H9 (cell line): ENCODE results near the gene STN1. TPM values are rescaled to one million over a fixed set of nuclear protein-coding genes. Genes with fewer than 3 reads are reported as not detected.
"Not testable (repeated sequence)": the region's sequence is repeated elsewhere in the genome, so short reads cannot be mapped to it uniquely, and the experiment has no call there.

Experiments
- DNase-seq: peaks from one replicate; pipeline ENCODE4 v3.0.0-alpha.2; 2017
- H2AFZ ChIP-seq: one replicate; pipeline ENCODE4 v1.6.1; 2013; ENCODE audit warnings: mild to moderate bottlenecking, low read length, control low read depth, moderate library complexity
- H2AK5ac ChIP-seq: 2 replicates; pipeline ENCODE4 v1.6.1; 2013; ENCODE audit warnings: low read length, control low read depth, mixed read lengths; ENCODE audit not compliant: insufficient read length
- H2BK120ac ChIP-seq: one replicate; pipeline ENCODE4 v1.6.1; 2013; ENCODE audit warnings: low read depth, mild to moderate bottlenecking, low read length, control low read depth, inconsistent platforms; ENCODE audit not compliant: poor library complexity, severe bottlenecking
- H2BK12ac ChIP-seq: 2 replicates; pipeline ENCODE4 v1.6.1; 2013; ENCODE audit warnings: low read length, control low read depth, mixed read lengths, low read depth; ENCODE audit not compliant: insufficient read length
- H2BK15ac ChIP-seq: 2 replicates; pipeline ENCODE4 v1.6.1; 2013; ENCODE audit warnings: low read depth, low read length, control low read depth
- H2BK20ac ChIP-seq: one replicate; pipeline ENCODE4 v1.6.1; 2013; ENCODE audit warnings: low read depth, mild to moderate bottlenecking, low read length, control low read depth, inconsistent platforms; ENCODE audit not compliant: poor library complexity, severe bottlenecking
- H2BK5ac ChIP-seq: 2 replicates; pipeline ENCODE4 v1.6.1; 2013; ENCODE audit warnings: low read length, control low read depth, mixed read lengths; ENCODE audit not compliant: insufficient read length
- H3K14ac ChIP-seq: 2 replicates; pipeline ENCODE4 v1.6.1; 2013; ENCODE audit warnings: low read length, control low read depth; ENCODE audit not compliant: insufficient read depth
- H3K18ac ChIP-seq: 2 replicates; pipeline ENCODE4 v1.6.1; 2013; ENCODE audit warnings: low read depth, mild to moderate bottlenecking, mixed read lengths, low read length, control low read depth; ENCODE audit not compliant: insufficient read length
- H3K23ac ChIP-seq: 2 replicates; pipeline ENCODE4 v1.6.1; 2013; ENCODE audit warnings: low read length, control low read depth, mixed read lengths, low read depth; ENCODE audit not compliant: insufficient read length
- H3K23me2 ChIP-seq: 2 replicates; pipeline ENCODE4 v1.6.1; 2013; ENCODE audit warnings: low read depth, mild to moderate bottlenecking, mixed read lengths, low read length, control low read depth; ENCODE audit not compliant: insufficient read length, poor library complexity, severe bottlenecking
- H3K27ac ChIP-seq: 2 replicates; pipeline ENCODE4 v1.5.1; 2013; ENCODE audit warnings: low read length, control low read depth, mixed read lengths, low read depth; ENCODE audit not compliant: insufficient read length
- H3K27me3 ChIP-seq: 2 replicates; pipeline ENCODE4 v1.6.1; 2013; ENCODE audit warnings: low read length, control low read depth, inconsistent platforms; ENCODE audit not compliant: insufficient read depth
- H3K4ac ChIP-seq: 2 replicates; pipeline ENCODE4 v1.6.1; 2013; ENCODE audit warnings: low read depth, mild to moderate bottlenecking, control low read depth, inconsistent platforms, low read length, moderate library complexity
- H3K4me1 ChIP-seq: 2 replicates; pipeline ENCODE4 v1.6.1; 2013; ENCODE audit warnings: low read length, control low read depth, inconsistent platforms; ENCODE audit not compliant: insufficient read depth
- H3K4me2 ChIP-seq: 2 replicates; pipeline ENCODE4 v1.6.1; 2013; ENCODE audit warnings: low read length, control low read depth, mixed read lengths; ENCODE audit not compliant: insufficient read length, insufficient read depth
- H3K56ac ChIP-seq: 2 replicates; pipeline ENCODE4 v1.6.1; 2013; ENCODE audit warnings: low read depth, mild to moderate bottlenecking, mixed read lengths, low read length, control low read depth; ENCODE audit not compliant: insufficient read length
- H3K79me1 ChIP-seq: 2 replicates; pipeline ENCODE4 v1.6.1; 2013; ENCODE audit warnings: low read depth, mild to moderate bottlenecking, moderate library complexity, low read length, control low read depth, inconsistent platforms; ENCODE audit not compliant: insufficient read depth, poor library complexity, severe bottlenecking
- H3K79me2 ChIP-seq: 2 replicates; pipeline ENCODE4 v1.6.1; 2013; ENCODE audit warnings: low read length, control low read depth, inconsistent platforms; ENCODE audit not compliant: insufficient read depth
- H3K9ac ChIP-seq: 2 replicates; pipeline ENCODE4 v1.6.1; 2013; ENCODE audit warnings: low read length, control low read depth, mixed read lengths; ENCODE audit not compliant: insufficient read length; ENCODE audit errors: extremely low read depth
- H3K9me3 ChIP-seq: one replicate; pipeline ENCODE4 v1.6.1; 2013; ENCODE audit warnings: low read depth, low read length, inconsistent platforms; ENCODE audit not compliant: control insufficient read depth
- H3T11ph ChIP-seq: one replicate; pipeline ENCODE4 v1.6.1; 2013; ENCODE audit warnings: mild to moderate bottlenecking, low read length, control low read depth, inconsistent platforms
- H4K20me1 ChIP-seq: one replicate; pipeline ENCODE4 v1.6.1; 2013; ENCODE audit not compliant: control insufficient read depth, insufficient read length, insufficient read depth
- H4K5ac ChIP-seq: 2 replicates; pipeline ENCODE4 v1.6.1; 2013; ENCODE audit warnings: low read depth, mild to moderate bottlenecking, mixed read lengths, low read length, control low read depth; ENCODE audit not compliant: insufficient read length
- H4K8ac ChIP-seq: replicated peaks from 2 replicates; pipeline ENCODE4 v1.6.1; 2013; ENCODE audit warnings: low read length, control low read depth, mixed read lengths, low read depth; ENCODE audit not compliant: insufficient read length
- H4K91ac ChIP-seq: 2 replicates; pipeline ENCODE4 v1.6.1; 2013; ENCODE audit warnings: low read depth, mild to moderate bottlenecking, moderate library complexity, mixed read lengths, low read length, control low read depth; ENCODE audit not compliant: insufficient read length
- H3K27ac Mint-ChIP-seq, 3 experiments: 2 replicates in 2 of 3; 3 replicates in 1 of 3; pipeline ENCODE4 v1.8.0; 2020 to 2021; ENCODE audit warnings: mixed read lengths in 3 of 3, mild to moderate bottlenecking in 1 of 3, moderate library complexity in 1 of 3
- H3K27me3 Mint-ChIP-seq: 2 replicates; pipeline ENCODE4 v1.8.0; 2021; ENCODE audit warnings: low read depth, mild to moderate bottlenecking, moderate library complexity, mixed read lengths
- H3K36me3 Mint-ChIP-seq, 3 experiments: 2 replicates in 2 of 3; 3 replicates in 1 of 3; pipeline ENCODE4 v1.8.0; 2020 to 2021; ENCODE audit warnings: low read depth in 3 of 3, mixed read lengths in 3 of 3; ENCODE audit not compliant: insufficient read depth in 1 of 3
- H3K4me1 Mint-ChIP-seq, 2 experiments: 2 replicates each; pipeline ENCODE4 v1.8.0; 2020; ENCODE audit warnings: mixed read lengths in 2 of 2
- H3K4me3 Mint-ChIP-seq, 2 experiments: 2 replicates in 1 of 2; 3 replicates in 1 of 2; pipeline ENCODE4 v1.8.0; 2020 to 2021; ENCODE audit warnings: mild to moderate bottlenecking in 2 of 2, mixed read lengths in 2 of 2, moderate library complexity in 1 of 2
- H3K9me3 Mint-ChIP-seq, 2 experiments: 2 replicates in 1 of 2; 3 replicates in 1 of 2; pipeline ENCODE4 v1.8.0; 2020; ENCODE audit warnings: mild to moderate bottlenecking in 2 of 2, mixed read lengths in 2 of 2, moderate library complexity in 1 of 2
- CTCF ChIP-seq: fragments of 200-600 bp; sonication (generic); conservative IDR thresholded peaks from 3 replicates; pipeline ENCODE4 v1.8.0; 2021; ENCODE audit warnings: antibody characterized with exemption, mild to moderate bottlenecking
- WGBS: extraction: QIAGEN DNeasy Blood & Tissue Kit; methylation state at CpG from one replicate; pipeline ENCODE4 v1.1.7; 2013; ENCODE audit warnings: missing lambda C conversion rate, low lambda C conversion rate, mixed read lengths; ENCODE audit not compliant: insufficient read length; ENCODE audit errors: extremely low coverage; 5-methylcytosine and 5-hydroxymethylcytosine counted together
- total RNA-seq: library from RNA; stranded (reverse); gene quantifications from 2 replicates; pipeline ENCODE4 v1.2.1, GENCODE V29; 2021

Gene STN1
- total RNA-seq, 1 experiment from 2014 or later, result 11.3 TPM

- Histone ChIP-seq H3K4me2 (no peak overlapping the region), H3K4me1 (peaks cover 3% of the 10 kb centered on the region; the same call in 1 of the 2 replicates), H4K8ac (no peak overlapping the region), H3T11ph (no peak overlapping the region), H3K23me2 (no peaks in the 10 kb centered on the region), H3K27ac (no peak overlapping the region), H3K27me3 (no peaks in the 10 kb centered on the region), H4K20me1 (no peaks in the 10 kb centered on the region), H3K14ac (no peak overlapping the region), H3K9me3 (no peaks in the 10 kb centered on the region), H2AK5ac (no peak overlapping the region), H4K5ac (no peak overlapping the region), H3K4ac (no peak overlapping the region), H3K23ac (no peak overlapping the region), H3K79me1 (no peaks in the 10 kb centered on the region), H3K9ac (no peak overlapping the region), H2BK15ac (no peak overlapping the region), H4K91ac (no peak overlapping the region), H2BK12ac (no peak overlapping the region), H2BK5ac (no peak overlapping the region), H3K79me2 (no peaks in the 10 kb centered on the region), H2BK120ac (no peak overlapping the region), H2AFZ (no peak overlapping the region), H3K56ac (no peak overlapping the region), H2BK20ac (no peak overlapping the region), H3K18ac (no peak overlapping the region)
- H3K4me1 Mint-ChIP-seq, result peaks cover 28 to 31% of the 10 kb centered on the region in 2 experiments
- no peaks in the 10 kb centered on the region for H3K36me3 Mint-ChIP-seq
- no peaks in the 10 kb centered on the region for H3K9me3 Mint-ChIP-seq
- no peak overlapping the region for H3K4me3 Mint-ChIP-seq
- H3K27me3 Mint-ChIP-seq, result no peaks in the 10 kb centered on the region; the same call in 1 of the 2 replicates
- no CpG with 5 or more reads among the region's 5 CpGs for WGBS
- H3K27ac Mint-ChIP-seq, result no peak overlapping the region
- no peak for TF ChIP-seq CTCF
- no peak for DNase-seq
Measured at GRCh38 chr10:103845972-103846371, 72.0 kb downstream of the STN1 start.

GRCh38 chr10:103845346-103845745, 72.6 kb downstream of the STN1 start:
- not testable (repeated sequence) for H3K14ac ChIP-seq, H2AK5ac ChIP-seq, H3K9ac ChIP-seq, H2AFZ ChIP-seq, H3K4me3 Mint-ChIP-seq, H3K56ac ChIP-seq, H4K91ac ChIP-seq, H2BK5ac ChIP-seq, H2BK12ac ChIP-seq, H3K9me3 ChIP-seq, H3K4ac ChIP-seq, H4K20me1 ChIP-seq, H3K23me2 ChIP-seq, H3K36me3 Mint-ChIP-seq, H2BK15ac ChIP-seq, H3K18ac ChIP-seq, H3K79me1 ChIP-seq, H4K5ac ChIP-seq, DNase-seq, H3T11ph ChIP-seq, H2BK120ac ChIP-seq, H3K23ac ChIP-seq, H3K27me3 ChIP-seq, H3K27me3 Mint-ChIP-seq, H4K8ac ChIP-seq, H3K27ac Mint-ChIP-seq, H3K4me2 ChIP-seq, H2BK20ac ChIP-seq, H3K4me1 ChIP-seq, H3K27ac ChIP-seq, H3K9me3 Mint-ChIP-seq, H3K79me2 ChIP-seq
- H3K4me1 Mint-ChIP-seq, result peaks cover 35 to 37% of the 10 kb centered on the region in 2 experiments
- no CpG with 5 or more reads among the region's 3 CpGs for WGBS
